HepG2 (cell line): Measurements from ENCODE around the gene TNFSF10. TPM values are rescaled to one million over a fixed set of nuclear protein-coding genes. Genes with fewer than 3 reads are reported as not detected.

Experiments
- ATAC-seq: fragments of 200-7000 bp; cut with Tn5 transposase; 3 replicates; pipeline ENCODE4 v1.9.1; 2020; ENCODE audit warnings: mild to moderate bottlenecking, moderate library complexity
- BruUV-seq: library from RNA; stranded (reverse); fragments of 400-500 nt; replicated peaks from 2 replicates; lab custom pipeline; 2021; lab: Mats Ljungman, UMichigan
- CTCF ChIA-PET: fragments of 300-600 bp; formaldehyde crosslinking; extraction: SDS; loops from one replicate; lab custom pipeline; 2021; ENCODE audit warnings: low total read pairs, inconsistent platforms, low intra/inter-chr PET ratio; lab: Yijun Ruan, JAX
- POLR2A ChIA-PET: fragments of 350-600 bp; sonication (Branson Sonifier 250); formaldehyde crosslinking; loops from one replicate; lab custom pipeline; 2020; ENCODE audit warnings: antibody characterized with exemption, inconsistent platforms; lab: Yijun Ruan, JAX
- DNase-seq: peaks from one replicate; pipeline ENCODE4 v3.0.0-alpha.2; 2015; ENCODE audit warnings: low spot score
- FAIRE-seq: peaks from 3 replicates; lab custom pipeline; 2011; peaks lifted over from hg19 to GRCh38; lab: Jason Lieb, UNC
- H2AFZ ChIP-seq: one replicate; pipeline ENCODE4 v1.6.1; 2011; ENCODE audit warnings: low read length, inconsistent platforms
- H3K27ac ChIP-seq: fragments of 300-600 bp; 3 replicates; pipeline ENCODE4 v1.8.0; 2011; ENCODE audit warnings: mixed run types, mild to moderate bottlenecking, mixed read lengths, low read length, inconsistent platforms; ENCODE audit not compliant: insufficient read depth; ENCODE audit errors: extremely low read length
- H3K27me3 ChIP-seq, 2 experiments: fragments of 200-600 bp in 1 of 2; 2 replicates in 1 of 2; 3 replicates in 1 of 2; pipeline versions ENCODE4 v1.6.0 to v1.8.0; 2011; ENCODE audit warnings: low read length in 2 of 2, mild to moderate bottlenecking in 2 of 2, moderate library complexity in 2 of 2, inconsistent platforms in 1 of 2; ENCODE audit not compliant: insufficient read depth in 2 of 2, control insufficient read depth in 1 of 2
- H3K36me3 ChIP-seq, 2 experiments: fragments of 200-600 bp in 1 of 2; replicated peaks in 1 of 2; 2 replicates in 1 of 2; 3 replicates in 1 of 2; pipeline versions ENCODE4 v1.5.1 to v1.8.0; 2011; ENCODE audit warnings: low read length in 2 of 2, inconsistent platforms in 1 of 2; ENCODE audit not compliant: insufficient read depth in 2 of 2, control insufficient read depth in 1 of 2
- H3K4me1 ChIP-seq: 2 replicates; pipeline ENCODE4 v1.5.1; 2012; ENCODE audit warnings: low read length, inconsistent platforms; ENCODE audit not compliant: insufficient read depth
- H3K4me2 ChIP-seq: 2 replicates; pipeline ENCODE4 v1.6.0; 2011; ENCODE audit warnings: low read depth, low read length, inconsistent platforms
- H3K4me3 ChIP-seq, 3 experiments: fragments of 200-600 bp in 1 of 3; sonication (generic), shearing (Covaris generic) in 1 of 3; replicated peaks in 1 of 3; 2 replicates each; pipeline ENCODE4 v1.5.1; 2011 to 2016; ENCODE audit warnings: low read length in 3 of 3, inconsistent platforms in 2 of 3, low read depth in 2 of 3, mild to moderate bottlenecking in 2 of 3, control low read depth in 1 of 3, mixed read lengths in 1 of 3; ENCODE audit not compliant: insufficient read depth in 1 of 3
- H3K79me2 ChIP-seq: one replicate; pipeline ENCODE4 v1.6.1; 2011; ENCODE audit warnings: low read length, inconsistent platforms; ENCODE audit not compliant: insufficient read depth
- H3K9ac ChIP-seq: 2 replicates; pipeline ENCODE4 v1.6.0; 2011; ENCODE audit warnings: mild to moderate bottlenecking, low read depth, low read length, inconsistent platforms; ENCODE audit not compliant: insufficient read depth
- H3K9me3 ChIP-seq: 2 replicates; pipeline ENCODE4 v1.5.1; 2012; ENCODE audit warnings: mild to moderate bottlenecking, low read length
- H4K20me1 ChIP-seq: 2 replicates; pipeline ENCODE4 v1.6.0; 2011; ENCODE audit warnings: inconsistent platforms, mild to moderate bottlenecking, low read length, moderate library complexity; ENCODE audit not compliant: insufficient read depth
- GATAD2A ChIP-seq: IDR thresholded peaks from 2 replicates; pipeline ENCODE4 v1.6.1; 2016
- IKZF4 ChIP-seq: sonication (generic); formaldehyde crosslinking; IDR thresholded peaks from 2 replicates; pipeline ENCODE4 v1.5.1; 2020; ENCODE audit warnings: borderline replicate concordance, mild to moderate bottlenecking, low read depth, missing genetic modification reagents; ENCODE audit errors: not compliant biosample characterization
- KAT8 ChIP-seq: IDR thresholded peaks from 2 replicates; pipeline ENCODE4 v1.6.1; 2016; ENCODE audit warnings: missing genetic modification reagents, missing compliant biosample characterization
- KLF9 ChIP-seq: IDR thresholded peaks from 2 replicates; pipeline ENCODE4 v1.6.1; 2016; ENCODE audit warnings: low read depth
- MZF1 ChIP-seq: sonication (generic); formaldehyde crosslinking; IDR thresholded peaks from 2 replicates; pipeline ENCODE4 v1.8.1; 2023; ENCODE audit warnings: mild to moderate bottlenecking, missing genetic modification reagents, borderline replicate concordance
- NKX3-1 ChIP-seq: sonication (generic); formaldehyde crosslinking; IDR thresholded peaks from 2 replicates; pipeline ENCODE4 v1.5.0; 2020; ENCODE audit warnings: missing genetic modification reagents
- NR2C2 ChIP-seq: sonication (generic); formaldehyde crosslinking; IDR thresholded peaks from 2 replicates; pipeline ENCODE4 v1.4.0; 2020; ENCODE audit warnings: missing genetic modification reagents, mild to moderate bottlenecking, moderate library complexity, borderline replicate concordance
- PRDM4 ChIP-seq: sonication (generic); formaldehyde crosslinking; IDR thresholded peaks from 2 replicates; pipeline ENCODE4 v1.9.0; 2021; ENCODE audit warnings: missing genetic modification reagents, borderline replicate concordance
- RCOR2 ChIP-seq: IDR thresholded peaks from 2 replicates; pipeline ENCODE4 v1.6.1; 2016; ENCODE audit warnings: missing biosample characterization, missing genetic modification reagents
- SIX4 ChIP-seq: sonication (generic); formaldehyde crosslinking; IDR thresholded peaks from 2 replicates; pipeline ENCODE4 v1.4.0; 2020; ENCODE audit warnings: missing genetic modification reagents
- THAP7 ChIP-seq: sonication (generic); formaldehyde crosslinking; IDR thresholded peaks from 2 replicates; pipeline ENCODE4 v1.8.1; 2023; ENCODE audit warnings: mild to moderate bottlenecking, missing genetic modification reagents
- ZMYM2 ChIP-seq: sonication (generic); formaldehyde crosslinking; IDR thresholded peaks from 2 replicates; pipeline ENCODE4 v1.8.0; 2022; ENCODE audit warnings: mild to moderate bottlenecking, missing genetic modification reagents
- ZNF282 ChIP-seq: fragments of 450-650 bp; IDR thresholded peaks from 2 replicates; pipeline ENCODE4 v1.6.1; 2018; ENCODE audit not compliant: partially characterized antibody
- ZNF30 ChIP-seq: sonication (generic); formaldehyde crosslinking; IDR thresholded peaks from 2 replicates; pipeline ENCODE4 v1.5.0; 2020; ENCODE audit warnings: mild to moderate bottlenecking, missing genetic modification reagents
- ZNF503 ChIP-seq: sonication (generic); formaldehyde crosslinking; IDR thresholded peaks from 2 replicates; pipeline ENCODE4 v1.4.0; 2020; ENCODE audit warnings: missing genetic modification reagents
- ZNF549 ChIP-seq: sonication (generic); formaldehyde crosslinking; IDR thresholded peaks from 2 replicates; pipeline ENCODE4 v1.5.0; 2020; ENCODE audit warnings: missing genetic modification reagents
- WGBS: methylation state at CpG from one replicate; pipeline ENCODE4 v1.1.6; 2017; ENCODE audit warnings: low lambda C conversion rate; 5-methylcytosine and 5-hydroxymethylcytosine counted together
- in situ Hi-C: cut with HindIII; loops from 2 replicates; pipeline ENCODE4 v1.10.0; 2017; ENCODE audit warnings: low pct_unique_long_range_greater_than_20kb; ENCODE audit not compliant: extremely low pct_ligation_motif_present
- intact Hi-C: fragments of 100-400 bp; cut with micrococcal nuclease; formaldehyde crosslinking; loops from one replicate; pipeline ENCODE4 v1.10.0; 2022; ENCODE audit not compliant: unreplicated experiment
- polyA plus RNA-seq, 8 experiments: library from polyadenylated mRNA; depleted of rRNA in 3 of 8; stranded (reverse) in 7 of 8; unstranded in 1 of 8; fragments of >200 nt; fragmentation: Illumina TruSeq in 4 of 8; extraction: Trizol in 4 of 8; gene quantifications; 2 replicates each; pipeline versions ENCODE4 v1.2.1 to v1.2.3, GENCODE V29; 2011 to 2016; ENCODE audit warnings: low read depth in 4 of 8, missing spikeins in 1 of 8, mixed read lengths in 1 of 8; ENCODE audit not compliant: insufficient read depth in 1 of 8
- total RNA-seq, 5 experiments: library from RNA; depleted of rRNA; stranded (reverse); fragments of >200 nt; fragmentation: Illumina TruSeq; extraction: Trizol; gene quantifications; 2 replicates each; pipeline ENCODE4 v1.2.3, GENCODE V29; 2016; ENCODE audit warnings: low read depth in 1 of 5

TNFSF10 gene
- total and polyA plus RNA-seq, 2 of the 13 experiments (the other 11 are each of a cell fraction or from before 2014, with no cell fraction given) = 8.4 to 9.9 TPM

- DNase-seq = no peak
- CTCF ChIA-PET = no interaction called here
- H3K4me2 ChIP-seq = no peak overlapping the region
- H3K4me3 ChIP-seq = no peak overlapping the region
- no TSS peak for BruUV-seq
- H3K27me3 ChIP-seq = peaks cover 0 to 5% of the 10 kb centered on the region in 2 experiments; a peak in 1 of 5 replicates
- H4K20me1 ChIP-seq = no peaks in the 10 kb centered on the region
- POLR2A ChIA-PET = no interaction called here
- ATAC-seq = no peak
- H3K27ac ChIP-seq = no peak overlapping the region
- no peak for TF ChIP-seq NR2C2 (CRISPR knock-in tag)
- TF ChIP-seq ZNF503 (CRISPR knock-in tag) = no peak
- no peak for TF ChIP-seq ZNF549
- no peak for TF ChIP-seq ZNF282
- TF ChIP-seq KAT8 (CRISPR knock-in tag) = no peak
- TF ChIP-seq ZMYM2 = no peak
- no peak overlapping the region for H3K9ac ChIP-seq
- in situ Hi-C loops (no loop called here), intact Hi-C loops (no loop called here)
- peaks cover 7% of the 10 kb centered on the region for H3K4me1 ChIP-seq
- no peaks in the 10 kb centered on the region for H3K36me3 ChIP-seq
- WGBS = 0% methylated on average over 1 of the region's 1 CpG
- H2AFZ ChIP-seq = no peak overlapping the region
- no peaks in the 10 kb centered on the region for H3K9me3 ChIP-seq
- no peak for FAIRE-seq
- no peaks in the 10 kb centered on the region for H3K79me2 ChIP-seq
These were observed 51.3 kb downstream of the TNFSF10 start for GRCh38 chr3:172471903-172472302.

- in situ Hi-C loops = no loop called here
- Histone ChIP-seq H4K20me1 (no peaks in the 10 kb centered on the region), H3K27ac (no peak overlapping the region), H3K4me2 (no peak overlapping the region), H3K4me1 (no peaks in the 10 kb centered on the region), H3K27me3 (peaks cover 0 to 5% of the 10 kb centered on the region in 2 experiments; a peak in 1 of 5 replicates), H3K36me3 (no peaks in the 10 kb centered on the region), H3K79me2 (no peaks in the 10 kb centered on the region), H3K4me3 (no peak overlapping the region), H2AFZ (no peak overlapping the region), H3K9ac (no peak overlapping the region), H3K9me3 (no peaks in the 10 kb centered on the region)
- DNase-seq (no peak), FAIRE-seq (no peak), ATAC-seq (no peak)
- BruUV-seq = no TSS peak
- CTCF ChIA-PET = no interaction called here
- whole genome bisulfite sequencing = 90% methylated on average over 1 of the region's 1 CpG
- intact Hi-C loops = no loop called here
- POLR2A ChIA-PET = no interaction called here
- no peak for TF ChIP-seq IKZF4 (CRISPR knock-in tag)
- TF ChIP-seq ZNF30 (CRISPR knock-in tag) = no peak
- no peak for TF ChIP-seq RCOR2
- no peak for TF ChIP-seq SIX4
- no peak for TF ChIP-seq THAP7 (CRISPR knock-in tag)
- no peak for TF ChIP-seq KLF9 (CRISPR knock-in tag)
- TF ChIP-seq NKX3-1 (CRISPR knock-in tag) = no peak
- no peak for TF ChIP-seq PRDM4 (CRISPR knock-in tag)
- TF ChIP-seq GATAD2A (CRISPR knock-in tag) = no peak
- no peak for TF ChIP-seq MZF1
These were observed 52.6 kb downstream of the TNFSF10 start for GRCh38 chr3:172470588-172470987.
